HepG2 (cell line): Measurements from ENCODE around the gene SLC38A3. TPM values are rescaled to one million over a fixed set of nuclear protein-coding genes. Genes with fewer than 3 reads are reported as not detected.

ENCODE experiments used
- ARNTL ChIP-seq: sonication (generic); formaldehyde crosslinking; IDR thresholded peaks from 2 replicates; pipeline ENCODE4 v1.4.0; 2020; ENCODE audit warnings: mild to moderate bottlenecking, missing genetic modification reagents
- ATAD3A ChIP-seq: sonication (generic); formaldehyde crosslinking; IDR thresholded peaks from 2 replicates; pipeline ENCODE4 v1.4.0; 2020; ENCODE audit warnings: missing genetic modification reagents
- ATF5 ChIP-seq: sonication (generic); formaldehyde crosslinking; IDR thresholded peaks from 2 replicates; pipeline ENCODE4 v1.4.0; 2020; ENCODE audit warnings: mild to moderate bottlenecking, low read depth, missing genetic modification reagents
- ATF7-NPFF ChIP-seq: sonication (generic); formaldehyde crosslinking; IDR thresholded peaks from 2 replicates; pipeline ENCODE4 v1.8.1; 2023; ENCODE audit warnings: mild to moderate bottlenecking, low read depth, missing genetic modification reagents, moderate library complexity
- ELF1 ChIP-seq: sonication (generic); formaldehyde crosslinking; IDR thresholded peaks from 2 replicates; pipeline ENCODE4 v1.4.0; 2020; ENCODE audit warnings: missing genetic modification reagents
- FOSL1 ChIP-seq: sonication (generic); formaldehyde crosslinking; IDR thresholded peaks from 2 replicates; pipeline ENCODE4 v1.9.0; 2021; ENCODE audit warnings: missing genetic modification reagents, borderline replicate concordance
- GABPB1 ChIP-seq: IDR thresholded peaks from 2 replicates; pipeline ENCODE4 v1.6.1; 2016; ENCODE audit warnings: mild to moderate bottlenecking, missing genetic modification reagents, moderate library complexity, missing compliant biosample characterization
- HBP1 ChIP-seq: IDR thresholded peaks from 2 replicates; pipeline ENCODE4 v1.6.1; 2016; ENCODE audit warnings: low read depth, control low read depth
- HDAC2 ChIP-seq: sonication (generic); formaldehyde crosslinking; IDR thresholded peaks from 2 replicates; pipeline ENCODE4 v1.4.0; 2020; ENCODE audit warnings: missing genetic modification reagents
- JUNB ChIP-seq: sonication (generic); formaldehyde crosslinking; IDR thresholded peaks from 2 replicates; pipeline ENCODE4 v1.8.0; 2022; ENCODE audit warnings: missing genetic modification reagents, mild to moderate bottlenecking, borderline replicate concordance
- KDM2A ChIP-seq: sonication (generic); formaldehyde crosslinking; IDR thresholded peaks from 2 replicates; pipeline ENCODE4 v1.4.0; 2020; ENCODE audit warnings: low read depth, missing genetic modification reagents, borderline replicate concordance
- KLF16 ChIP-seq, 2 experiments: sonication (generic) in 1 of 2; formaldehyde crosslinking in 1 of 2; IDR thresholded peaks; 2 replicates each; pipeline versions ENCODE4 v1.6.1 to v1.8.0; 2016 to 2023; ENCODE audit warnings: missing genetic modification reagents in 2 of 2, missing compliant biosample characterization in 1 of 2
- MAZ ChIP-seq, 2 experiments: sonication (generic) in 1 of 2; formaldehyde crosslinking in 1 of 2; IDR thresholded peaks; 2 replicates each; pipeline versions ENCODE4 v1.5.0 to v1.6.1; 2012 to 2020; ENCODE audit warnings: low read depth in 2 of 2, mild to moderate bottlenecking in 2 of 2, borderline replicate concordance in 1 of 2, improper control_type of control experiment in 1 of 2, low read length in 1 of 2, missing genetic modification reagents in 1 of 2, moderate library complexity in 1 of 2
- MIER2 ChIP-seq: IDR thresholded peaks from 2 replicates; pipeline ENCODE4 v1.6.1; 2016; ENCODE audit warnings: missing biosample characterization, missing genetic modification reagents
- REL ChIP-seq: sonication (generic); formaldehyde crosslinking; conservative IDR thresholded peaks from 2 replicates; pipeline ENCODE4 v1.8.0; 2022; ENCODE audit warnings: mild to moderate bottlenecking, missing genetic modification reagents, moderate library complexity
- RXRB ChIP-seq: IDR thresholded peaks from 2 replicates; pipeline ENCODE4 v1.6.1; 2016; ENCODE audit warnings: borderline replicate concordance, missing genetic modification reagents, missing compliant biosample characterization
- SALL1 ChIP-seq: sonication (generic); formaldehyde crosslinking; IDR thresholded peaks from 2 replicates; pipeline ENCODE4 v1.8.0; 2022; ENCODE audit warnings: mild to moderate bottlenecking, missing genetic modification reagents
- SP1 ChIP-seq, 2 experiments: fragments of 450-650 bp in 1 of 2; sonication (generic) in 1 of 2; formaldehyde crosslinking in 1 of 2; IDR thresholded peaks; 2 replicates each; pipeline versions ENCODE4 v1.4.0 to v1.6.1; 2016 to 2020; ENCODE audit warnings: missing genetic modification reagents in 1 of 2
- ZBTB38 ChIP-seq: sonication (generic); formaldehyde crosslinking; IDR thresholded peaks from 2 replicates; pipeline ENCODE4 v1.5.1; 2020; ENCODE audit warnings: mild to moderate bottlenecking, missing genetic modification reagents
- ZNF280B ChIP-seq: sonication (generic); formaldehyde crosslinking; IDR thresholded peaks from 2 replicates; pipeline ENCODE4 v1.5.0; 2020; ENCODE audit warnings: missing genetic modification reagents, mild to moderate bottlenecking, borderline replicate concordance
- ZNF329 ChIP-seq: sonication (generic); formaldehyde crosslinking; IDR thresholded peaks from 2 replicates; pipeline ENCODE4 v1.9.0; 2021; ENCODE audit warnings: low read depth, mild to moderate bottlenecking, missing genetic modification reagents
- ZNF468 ChIP-seq: sonication (generic); formaldehyde crosslinking; IDR thresholded peaks from 2 replicates; pipeline ENCODE4 v1.8.0; 2022; ENCODE audit warnings: mild to moderate bottlenecking, moderate library complexity, missing genetic modification reagents
- ZNF556 ChIP-seq: sonication (generic); formaldehyde crosslinking; IDR thresholded peaks from 2 replicates; pipeline ENCODE4 v1.4.0; 2020; ENCODE audit warnings: mild to moderate bottlenecking, missing genetic modification reagents, borderline replicate concordance
- ZNF605 ChIP-seq: sonication (generic); formaldehyde crosslinking; IDR thresholded peaks from 2 replicates; pipeline ENCODE4 v1.8.0; 2022; ENCODE audit warnings: mild to moderate bottlenecking, missing genetic modification reagents
- ZSCAN9 ChIP-seq: IDR thresholded peaks from 2 replicates; pipeline ENCODE4 v1.6.1; 2016; ENCODE audit warnings: borderline replicate concordance
- polyA plus RNA-seq, 8 experiments: library from polyadenylated mRNA; depleted of rRNA in 3 of 8; stranded (reverse) in 7 of 8; unstranded in 1 of 8; fragments of >200 nt; fragmentation: Illumina TruSeq in 4 of 8; extraction: Trizol in 4 of 8; gene quantifications; 2 replicates each; pipeline versions ENCODE4 v1.2.1 to v1.2.3, GENCODE V29; 2011 to 2016; ENCODE audit warnings: low read depth in 4 of 8, missing spikeins in 1 of 8, mixed read lengths in 1 of 8; ENCODE audit not compliant: insufficient read depth in 1 of 8
- total RNA-seq, 5 experiments: library from RNA; depleted of rRNA; stranded (reverse); fragments of >200 nt; fragmentation: Illumina TruSeq; extraction: Trizol; gene quantifications; 2 replicates each; pipeline ENCODE4 v1.2.3, GENCODE V29; 2016; ENCODE audit warnings: low read depth in 1 of 5

SLC38A3 gene
- total and polyA plus RNA-seq, 2 of the 13 experiments (the other 11 are each of a cell fraction or from before 2014, with no cell fraction given): 29.8 to 164 TPM

- TF ChIP-seq MAZ (IDR thresholded peaks at IDR 0.05; ENCODE audit: borderline replicate concordance, low read depth, low read length) (peak; percentile 80; the same call in 1 of the 2 replicates), MAZ (CRISPR knock-in tag; IDR thresholded peaks at IDR 0.05; ENCODE audit: low read depth) (peak; percentile 85), ATF7-NPFF (0 out of 2 replicates have a peak, but pooled peaks have one; percentile 45), ATF5 (CRISPR knock-in tag) (no peak), SP1 (IDR thresholded peaks at IDR 0.05) (no peak), SP1 (CRISPR knock-in tag; IDR thresholded peaks at IDR 0.05) (peak; percentile 42; the same call in 1 of the 2 replicates), ELF1 (CRISPR knock-in tag) (peak; percentile 42), ARNTL (CRISPR knock-in tag) (peak; percentile 61; the same call in 1 of the 2 replicates), ZNF605 (CRISPR knock-in tag) (0 out of 2 replicates have a peak, but pooled peaks have one; percentile 10), ZNF280B (CRISPR knock-in tag) (0 out of 2 replicates have a peak, but pooled peaks have one; percentile 48), FOSL1 (CRISPR knock-in tag) (no peak), KDM2A (peak; percentile 88), MIER2 (0 out of 2 replicates have a peak, but pooled peaks have one; percentile 38), JUNB (CRISPR knock-in tag) (no peak), ZBTB38 (CRISPR knock-in tag) (peak; percentile 82), ATAD3A (no peak), REL (CRISPR knock-in tag) (0 out of 2 replicates have a peak, but pooled peaks have one; percentile 61), SALL1 (CRISPR knock-in tag) (peak; percentile 84), GABPB1 (CRISPR knock-in tag) (peak; percentile 59; the same call in 1 of the 2 replicates), ZSCAN9 (CRISPR knock-in tag) (0 out of 2 replicates have a peak, but pooled peaks have one; percentile 59), ZNF329 (CRISPR knock-in tag) (peak; percentile 62; the same call in 1 of the 2 replicates), ZNF556 (CRISPR knock-in tag) (0 out of 2 replicates have a peak, but pooled peaks have one; percentile 77), HDAC2 (peak; percentile 69; the same call in 1 of the 2 replicates), RXRB (CRISPR knock-in tag) (peak; percentile 55), HBP1 (CRISPR knock-in tag) (no peak), ZNF468 (CRISPR knock-in tag) (no peak), KLF16 (CRISPR knock-in tag; IDR thresholded peaks at IDR 0.05) (0 out of 4 replicates have a peak, but pooled peaks of 1 of the 2 experiments have one; percentile 63)
Measured at GRCh38 chr3:50194128-50194902, 10.8 kb upstream of the SLC38A3 start (continued).
